Trophoblast cell (in vitro differentiated cells and primary cell): Measurements from ENCODE around the gene TSHZ2.

ENCODE experiments used
- DNase-seq, 2 donors: peaks; one replicate each; pipeline ENCODE4 v3.0.0-alpha.2; 2016
- H2AFZ ChIP-seq: 2 replicates; pipeline ENCODE4 v1.6.1; 2013; ENCODE audit warnings: low read length, moderate library complexity, mild to moderate bottlenecking; ENCODE audit not compliant: insufficient read depth, poor library complexity
- H2AK5ac ChIP-seq: 2 replicates; pipeline ENCODE4 v1.6.1; 2013; ENCODE audit warnings: mild to moderate bottlenecking, low read length
- H2BK120ac ChIP-seq: 2 replicates; pipeline ENCODE4 v1.6.1; 2013; ENCODE audit warnings: low read length, mild to moderate bottlenecking, moderate library complexity; ENCODE audit not compliant: insufficient read depth, poor library complexity
- H2BK12ac ChIP-seq: 2 replicates; pipeline ENCODE4 v1.6.1; 2013; ENCODE audit warnings: mild to moderate bottlenecking, low read length, moderate library complexity
- H2BK5ac ChIP-seq: 2 replicates; pipeline ENCODE4 v1.6.1; 2013; ENCODE audit warnings: low read length, low read depth, moderate library complexity, mild to moderate bottlenecking; ENCODE audit not compliant: poor library complexity
- H3K14ac ChIP-seq: 2 replicates; pipeline ENCODE4 v1.6.1; 2013; ENCODE audit warnings: mild to moderate bottlenecking, low read length
- H3K18ac ChIP-seq: 2 replicates; pipeline ENCODE4 v1.6.1; 2013; ENCODE audit warnings: mild to moderate bottlenecking, low read length
- H3K23ac ChIP-seq: 2 replicates; pipeline ENCODE4 v1.6.1; 2013; ENCODE audit warnings: low read length
- H3K27ac ChIP-seq: 2 replicates; pipeline ENCODE4 v1.5.1; 2013; ENCODE audit warnings: low read depth, mild to moderate bottlenecking, inconsistent platforms, low read length, moderate library complexity
- H3K27me3 ChIP-seq: 2 replicates; pipeline ENCODE4 v1.6.1; 2013; ENCODE audit warnings: inconsistent platforms, mild to moderate bottlenecking, low read length, moderate library complexity; ENCODE audit not compliant: insufficient read depth
- H3K36me3 ChIP-seq, 2 experiments: 1 replicate in 1 of 2; 2 replicates in 1 of 2; pipeline ENCODE4 v1.6.1; 2013; ENCODE audit warnings: low read length in 2 of 2, mild to moderate bottlenecking in 2 of 2, moderate library complexity in 1 of 2; ENCODE audit not compliant: insufficient read depth in 2 of 2, control insufficient read depth in 1 of 2
- H3K4ac ChIP-seq: 2 replicates; pipeline ENCODE4 v1.6.1; 2013; ENCODE audit warnings: low read depth, mild to moderate bottlenecking, low read length, moderate library complexity
- H3K4me1 ChIP-seq, 2 experiments: 1 replicate in 1 of 2; 2 replicates in 1 of 2; pipeline ENCODE4 v1.6.1; 2013; ENCODE audit warnings: low read length in 2 of 2, mild to moderate bottlenecking in 2 of 2, moderate library complexity in 1 of 2; ENCODE audit not compliant: insufficient read depth in 2 of 2, control insufficient read depth in 1 of 2
- H3K4me2 ChIP-seq: 2 replicates; pipeline ENCODE4 v1.6.1; 2013; ENCODE audit warnings: inconsistent platforms, mild to moderate bottlenecking, low read length, moderate library complexity
- H3K4me3 ChIP-seq: 2 replicates; pipeline ENCODE4 v1.5.1; 2013; ENCODE audit warnings: mild to moderate bottlenecking, low read depth, low read length, inconsistent platforms
- H3K79me1 ChIP-seq: one replicate; pipeline ENCODE4 v1.6.1; 2013; ENCODE audit warnings: low read length
- H3K79me2 ChIP-seq: 2 replicates; pipeline ENCODE4 v1.6.1; 2013; ENCODE audit warnings: low read length, mild to moderate bottlenecking; ENCODE audit not compliant: control insufficient read depth, insufficient read depth, poor library complexity
- H3K9ac ChIP-seq: 2 replicates; pipeline ENCODE4 v1.6.1; 2013; ENCODE audit warnings: mild to moderate bottlenecking, low read length
- H3K9me3 ChIP-seq: 2 replicates; pipeline ENCODE4 v1.6.1; 2013; ENCODE audit warnings: low read depth, mild to moderate bottlenecking, control low read depth, inconsistent platforms, low read length; ENCODE audit not compliant: insufficient read depth
- H4K12ac ChIP-seq: 2 replicates; pipeline ENCODE4 v1.6.1; 2013; ENCODE audit warnings: low read depth, mild to moderate bottlenecking, low read length, moderate library complexity
- H4K8ac ChIP-seq: 2 replicates; pipeline ENCODE4 v1.6.1; 2013; ENCODE audit warnings: low read depth, mild to moderate bottlenecking, low read length, moderate library complexity
- H4K91ac ChIP-seq: one replicate; pipeline ENCODE4 v1.6.1; 2013; ENCODE audit warnings: low read depth, mild to moderate bottlenecking, low read length, moderate library complexity
- WGBS: extraction: QIAGEN DNeasy Blood & Tissue Kit; methylation state at CpG from one replicate; pipeline ENCODE4 v1.1.7; 2013; ENCODE audit warnings: missing lambda C conversion rate; ENCODE audit not compliant: insufficient read length, insufficient coverage; ENCODE audit errors: extremely low coverage; 5-methylcytosine and 5-hydroxymethylcytosine counted together

Gene TSHZ2

GRCh38 chr20:53334861-53335260, 362.7 kb downstream of the TSHZ2 start:
- no peak overlapping the region for H2AFZ ChIP-seq
- H2BK5ac ChIP-seq: no peak overlapping the region
- no peak overlapping the region for H4K8ac ChIP-seq
- no CpG with 5 or more reads among the region's 8 CpGs for WGBS
- no peak overlapping the region for H3K27ac ChIP-seq
- H2BK12ac ChIP-seq: no peak overlapping the region
- no peaks in the 10 kb centered on the region for H3K9me3 ChIP-seq
- H3K27me3 ChIP-seq: no peaks in the 10 kb centered on the region
- no peak overlapping the region for H3K4ac ChIP-seq
- no peak overlapping the region for H3K23ac ChIP-seq
- H3K9ac ChIP-seq: no peak overlapping the region
- H3K4me3 ChIP-seq: no peak overlapping the region
- H3K4me2 ChIP-seq: no peak overlapping the region
- no peaks in the 10 kb centered on the region for H3K36me3 ChIP-seq
- no peak overlapping the region for H4K12ac ChIP-seq
- peaks cover 14% of the 10 kb centered on the region for H3K79me1 ChIP-seq
- H3K18ac ChIP-seq: no peak overlapping the region
- no peak overlapping the region for H3K14ac ChIP-seq
- peaks cover 13 to 16% of the 10 kb centered on the region in 2 experiments for H3K4me1 ChIP-seq
- peak; percentile 88 to 92 for DNase-seq
- H2AK5ac ChIP-seq: no peak overlapping the region
- no peak overlapping the region for H4K91ac ChIP-seq
- H3K79me2 ChIP-seq: peaks cover 2% of the 10 kb centered on the region
- peak overlapping the region; percentile 34 for H2BK120ac ChIP-seq

GRCh38 chr20:53335555-53335954, 363.4 kb downstream of the TSHZ2 start:
- no peaks in the 10 kb centered on the region for H3K9me3 ChIP-seq
- H2BK120ac ChIP-seq: no peak overlapping the region
- no peak overlapping the region for H4K12ac ChIP-seq
- no peak overlapping the region for H3K9ac ChIP-seq
- no CpG with 5 or more reads among the region's 6 CpGs for WGBS
- peaks cover 13 to 16% of the 10 kb centered on the region in 2 experiments for H3K4me1 ChIP-seq
- no peak overlapping the region for H2AFZ ChIP-seq
- no peak overlapping the region for H2AK5ac ChIP-seq
- H3K18ac ChIP-seq: no peak overlapping the region
- no peak overlapping the region for H3K14ac ChIP-seq
- no peak overlapping the region for H2BK12ac ChIP-seq
- H3K27ac ChIP-seq: no peak overlapping the region
- no peaks in the 10 kb centered on the region for H3K36me3 ChIP-seq
- H3K79me1 ChIP-seq: peaks cover 14% of the 10 kb centered on the region
- H3K4me2 ChIP-seq: no peak overlapping the region
- no peak overlapping the region for H4K8ac ChIP-seq
- H4K91ac ChIP-seq: no peak overlapping the region
- peak in 1 of 2 donors; percentile 68 for DNase-seq
- no peaks in the 10 kb centered on the region for H3K27me3 ChIP-seq
- H3K4ac ChIP-seq: no peak overlapping the region
- no peak overlapping the region for H3K23ac ChIP-seq
- peaks cover 2% of the 10 kb centered on the region for H3K79me2 ChIP-seq
- no peak overlapping the region for H3K4me3 ChIP-seq
- no peak overlapping the region for H2BK5ac ChIP-seq

- H3K4ac ChIP-seq: no peak overlapping the region
- no peak overlapping the region for H3K14ac ChIP-seq
- no peak overlapping the region for H2BK5ac ChIP-seq
- H3K18ac ChIP-seq: no peak overlapping the region
- WGBS: no CpG with 5 or more reads among the region's 3 CpGs
- H3K79me2 ChIP-seq: peaks cover under 1% of the 10 kb centered on the region
- no peak overlapping the region for H4K8ac ChIP-seq
- H2AFZ ChIP-seq: no peak overlapping the region
- H3K23ac ChIP-seq: no peak overlapping the region
- H3K36me3 ChIP-seq: no peaks in the 10 kb centered on the region
- H3K9ac ChIP-seq: no peak overlapping the region
- peaks cover 5 to 8% of the 10 kb centered on the region in 2 experiments for H3K4me1 ChIP-seq
- peak in 1 of 2 donors; percentile 51 for DNase-seq
- H2BK120ac ChIP-seq: no peak overlapping the region
- no peak overlapping the region for H2BK12ac ChIP-seq
- no peak overlapping the region for H3K4me3 ChIP-seq
- no peak overlapping the region for H2AK5ac ChIP-seq
- no peaks in the 10 kb centered on the region for H3K9me3 ChIP-seq
- H3K27me3 ChIP-seq: no peaks in the 10 kb centered on the region
- H3K4me2 ChIP-seq: no peak overlapping the region
- H4K12ac ChIP-seq: no peak overlapping the region
- H3K27ac ChIP-seq: no peak overlapping the region
- H3K79me1 ChIP-seq: peaks cover 9% of the 10 kb centered on the region
- no peak overlapping the region for H4K91ac ChIP-seq
These were observed 364.7 kb downstream of the TSHZ2 start for GRCh38 chr20:53336892-53337291.

GRCh38 chr20:53337390-53338101, 365.4 kb downstream of the TSHZ2 start:
- peak; percentile 55 to 84 for DNase-seq

More at GRCh38 chr20:53337390-53338101, 365.4 kb downstream of the TSHZ2 start:
- no peaks in the 10 kb centered on the region for H3K27me3 ChIP-seq
- H3K36me3 ChIP-seq: no peaks in the 10 kb centered on the region
- no peak overlapping the region for H3K14ac ChIP-seq
- WGBS: no CpG with 5 or more reads among the region's 8 CpGs
- no peak overlapping the region for H2BK120ac ChIP-seq
- H2BK5ac ChIP-seq: no peak overlapping the region
- H3K4ac ChIP-seq: no peak overlapping the region
- no peaks in the 10 kb centered on the region for H3K79me2 ChIP-seq
- H3K9ac ChIP-seq: no peak overlapping the region
- H3K4me2 ChIP-seq: no peak overlapping the region
- H4K12ac ChIP-seq: no peak overlapping the region
- H2AK5ac ChIP-seq: no peak overlapping the region
- no peak overlapping the region for H2BK12ac ChIP-seq
- peaks cover 3 to 6% of the 10 kb centered on the region in 2 experiments for H3K4me1 ChIP-seq
- no peak overlapping the region for H3K23ac ChIP-seq
- H4K91ac ChIP-seq: no peak overlapping the region
- H3K27ac ChIP-seq: no peak overlapping the region
- peaks cover 5% of the 10 kb centered on the region for H3K79me1 ChIP-seq
- no peak overlapping the region for H4K8ac ChIP-seq
- H3K4me3 ChIP-seq: no peak overlapping the region
- no peaks in the 10 kb centered on the region for H3K9me3 ChIP-seq
- no peak overlapping the region for H3K18ac ChIP-seq
- no peak overlapping the region for H2AFZ ChIP-seq
